Suppressor macrophage (primary cell): ENCODE results near the gene VCX3B.
"Not testable (repeated sequence)": the region's sequence is repeated elsewhere in the genome, so short reads cannot be mapped to it uniquely, and the experiment has no call there.

Source experiments
- DNase-seq, 4 experiments: peaks; one replicate each; pipeline ENCODE4 v3.0.0-alpha.2; 2020 to 2022
- total RNA-seq, 17 experiments: gene quantifications; one replicate each; lab custom pipeline; 2026; ENCODE audit warnings: mixed read lengths in 6 of 17, inconsistent platforms in 3 of 17; lab: John Stamatoyannopoulos, UW

VCX3B gene
- 0 to 0.22 (median 0) reads per million in 17 experiments for total RNA-seq

DNA sequence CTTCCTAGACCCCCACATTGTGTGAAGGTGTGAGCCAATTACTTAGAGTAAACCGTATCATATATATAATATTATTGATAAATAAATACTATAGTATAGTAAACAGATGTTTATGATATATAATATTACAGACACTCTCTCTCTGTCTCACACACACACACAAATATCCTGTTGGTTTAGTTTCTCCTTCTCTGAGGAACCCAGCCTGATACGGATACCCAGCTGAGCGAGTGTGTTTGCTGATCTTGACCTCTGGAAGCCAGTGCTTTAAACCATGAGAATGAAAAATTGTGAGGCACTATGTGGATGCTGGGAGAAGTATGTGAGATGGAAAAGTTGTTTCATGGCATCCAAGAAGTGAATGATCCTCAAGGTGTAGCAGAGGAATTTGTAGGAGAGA is at the start of gene VCX3B:
Gene VCX3B, plus strand, starts transcription at position 301 of the 400 bp plus-strand sequence. CDS start 621 bp downstream, outside the sequence.
- DNase-seq = not testable (repeated sequence)

DNA sequence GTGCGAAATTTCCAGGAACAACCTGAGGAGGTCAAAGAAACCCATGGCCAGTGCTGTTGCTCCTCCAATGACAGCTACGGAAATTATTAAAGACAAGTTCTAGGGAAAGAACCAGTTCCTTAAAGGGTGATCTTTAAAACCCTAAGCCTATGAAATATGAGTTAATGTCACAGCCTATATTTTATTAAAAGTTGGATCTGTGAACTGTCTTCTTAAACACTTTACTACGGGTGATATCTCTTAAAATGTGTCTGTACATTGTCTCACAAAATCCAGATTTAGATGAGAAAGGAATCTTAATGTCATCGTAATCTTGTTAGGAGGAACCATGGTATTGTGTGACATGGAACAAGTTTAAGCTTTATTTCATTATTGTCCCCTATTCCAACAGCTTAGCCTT is 46.3 kb upstream of the VCX3B start:
- no peak for DNase-seq

- no peak for DNase-seq
These were observed 39.7 kb upstream of the VCX3B start for GRCh38 chrX:8424912-8425311.

GRCh38 chrX:8429692-8430249 is 34.9 kb upstream of the VCX3B start:
- no peak for DNase-seq

GRCh38 chrX:8430444-8430843 is 34.2 kb upstream of the VCX3B start:
- DNase-seq = no peak

GRCh38 chrX:8432396-8432795 is 32.2 kb upstream of the VCX3B start:
- DNase-seq = no peak

GRCh38 chrX:8433109-8434062 is 31.2 kb upstream of the VCX3B start:
- no peak for DNase-seq

- DNase-seq = no peak
These were observed 17.3 kb upstream of the VCX3B start for GRCh38 chrX:8447368-8447767.

- not testable (repeated sequence) for DNase-seq
These were observed 12.3 kb upstream of the VCX3B start for GRCh38 chrX:8452343-8452742.

GRCh38 chrX:8453611-8454010 is 11.0 kb upstream of the VCX3B start:
- DNase-seq = no peak

GRCh38 chrX:8455557-8455956 is 9.1 kb upstream of the VCX3B start:
- DNase-seq = no peak

DNA sequence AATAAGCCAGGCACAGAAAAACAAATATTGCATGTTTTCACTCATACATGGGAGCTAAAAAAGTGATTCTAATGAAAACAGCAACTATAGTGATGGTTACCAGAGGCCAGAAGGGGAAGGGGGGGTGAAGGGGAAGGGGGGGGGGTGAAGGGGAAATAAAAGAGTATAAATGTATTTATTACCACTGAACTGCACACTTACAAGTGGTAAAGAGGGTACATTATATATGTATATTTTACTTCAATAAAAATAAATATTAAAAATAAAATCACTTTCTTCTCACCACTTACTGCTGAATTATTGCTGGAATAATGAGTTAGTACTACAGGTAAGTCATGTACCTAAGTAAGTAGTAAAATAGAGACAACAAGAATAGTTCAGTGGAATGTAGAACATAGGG is 2.1 kb upstream of the VCX3B start:
- no peak for DNase-seq

GRCh38 chrX:8484360-8484949 is 19.8 kb downstream of the VCX3B start:
- no peak for DNase-seq

DNA sequence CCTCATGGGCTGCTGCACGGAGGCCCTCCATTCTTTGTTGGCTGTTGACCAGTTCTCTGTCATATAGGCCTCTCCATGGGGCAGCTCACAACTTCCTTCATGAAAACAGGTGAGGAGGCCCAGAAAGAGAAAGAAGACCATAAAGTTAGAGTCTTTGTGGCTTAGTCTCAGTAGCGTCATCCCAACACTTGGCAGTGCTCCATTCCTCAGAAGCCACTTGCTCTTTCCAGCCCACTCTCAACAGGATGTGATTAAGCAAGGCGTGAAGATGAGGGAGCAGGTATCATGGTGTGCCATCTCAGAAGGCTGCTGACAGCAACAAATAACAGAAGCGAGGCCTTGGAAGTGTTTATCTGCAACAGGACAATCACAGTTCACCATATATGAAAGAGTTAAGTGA is 30.4 kb downstream of the VCX3B start:
- DNase-seq = not testable (repeated sequence)

- no peak for DNase-seq
These were observed 35.6 kb downstream of the VCX3B start for GRCh38 chrX:8500203-8500602.

DNA sequence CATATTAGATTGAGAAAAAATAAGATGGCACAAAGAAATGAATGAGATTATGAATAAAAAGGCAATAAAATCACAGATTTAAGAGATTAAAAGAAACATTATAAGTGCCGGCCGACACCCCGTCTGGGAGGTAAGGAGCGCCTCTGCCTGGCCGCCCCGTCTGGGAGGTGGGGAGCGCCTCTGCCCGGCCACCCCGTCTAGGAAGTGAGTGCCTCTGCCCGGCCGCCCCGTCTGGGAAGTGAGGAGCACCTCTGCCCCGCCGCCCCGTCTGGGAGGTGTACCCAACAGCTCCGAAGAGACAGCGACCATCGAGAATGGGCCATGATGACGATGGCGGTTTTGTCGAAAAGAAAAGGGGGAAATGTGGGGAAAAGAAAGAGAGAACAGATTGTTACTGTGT is 37.5 kb downstream of the VCX3B start:
- not testable (repeated sequence) for DNase-seq

DNA sequence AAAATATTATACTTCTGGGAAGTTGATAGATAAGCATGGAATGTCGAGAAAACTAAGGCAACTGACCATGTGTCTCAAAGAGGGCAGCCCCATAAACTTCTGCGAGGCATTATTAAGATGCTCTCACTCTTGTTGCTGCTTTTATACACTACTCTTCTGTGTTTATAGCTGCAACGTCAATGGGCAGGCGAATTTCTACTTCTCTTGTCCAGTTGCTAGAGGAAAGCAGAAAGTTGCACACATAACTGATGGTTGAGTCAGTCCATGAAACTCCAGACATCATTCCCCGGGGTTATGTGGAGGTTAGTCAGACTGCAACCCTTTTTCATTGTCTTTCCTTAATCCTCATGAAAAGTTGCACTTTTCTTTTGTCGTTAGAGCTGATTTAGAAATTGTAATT is 39.8 kb downstream of the VCX3B start:
- no peak for DNase-seq
